ENCODE results near the gene MME.

The MME gene

DNA sequence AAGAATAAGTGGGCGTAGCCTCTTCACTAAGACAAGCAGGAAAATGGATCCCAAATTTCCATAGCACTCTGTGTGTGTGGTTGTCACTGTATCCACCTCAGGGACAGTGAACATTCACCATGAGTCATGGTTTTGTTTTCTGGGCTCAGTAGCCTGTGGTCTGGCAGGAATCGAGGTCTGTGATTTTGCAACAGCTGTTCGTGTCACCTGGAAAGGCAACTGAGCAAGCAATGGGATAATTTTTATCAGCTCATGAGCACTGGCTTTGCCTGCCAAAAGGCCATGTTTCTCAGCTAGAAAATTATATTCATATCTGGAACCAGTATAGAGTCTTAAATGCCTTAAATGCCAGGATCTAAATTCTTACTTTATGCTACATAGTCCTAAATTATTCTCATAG is 152.5 kb downstream of the MME start:
- Mint-ChIP-seq H3K27ac (no peak overlapping the region), H3K9me3 (no peaks in the 10 kb centered on the region), H3K36me3 (ENCODE audit: low read depth) (no peaks in the 10 kb centered on the region), H3K27me3 (no peaks in the 10 kb centered on the region), H3K4me3 (no peak overlapping the region), H3K4me1 (ENCODE audit: low read depth) (no peaks in the 10 kb centered on the region)
- intact Hi-C loops (cut with micrococcal nuclease): no loop called here

DNA sequence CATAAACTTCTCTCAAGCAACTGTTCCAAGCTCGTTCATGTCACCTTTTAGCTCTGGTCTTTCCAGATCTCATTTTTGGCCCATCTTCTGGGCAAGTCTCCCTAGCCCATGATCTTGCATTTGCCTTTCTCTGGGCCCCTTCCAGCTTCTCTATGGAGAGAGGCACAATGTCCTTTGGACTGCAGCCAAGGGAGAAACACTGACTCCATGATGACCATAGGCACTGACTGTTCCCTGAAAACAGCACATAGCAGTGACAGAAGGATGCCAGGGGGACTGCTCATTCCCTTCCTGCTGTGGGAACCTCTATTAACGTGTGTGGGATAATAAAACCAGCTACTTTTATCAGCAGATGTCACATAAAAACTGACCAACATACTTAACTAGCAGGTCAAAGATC is 153.1 kb downstream of the MME start:
- H3K9me3 Mint-ChIP-seq: no peaks in the 10 kb centered on the region
- no peaks in the 10 kb centered on the region for H3K4me1 Mint-ChIP-seq (ENCODE audit: low read depth)
- no peaks in the 10 kb centered on the region for H3K27me3 Mint-ChIP-seq
- no peak overlapping the region for H3K4me3 Mint-ChIP-seq
- no peak overlapping the region for H3K27ac Mint-ChIP-seq
- intact Hi-C loops (cut with micrococcal nuclease): no loop called here
- H3K36me3 Mint-ChIP-seq (ENCODE audit: low read depth): no peaks in the 10 kb centered on the region
